Osteoblast (primary cell): ENCODE results near the gene ANKRD28. TPM values are rescaled to one million over a fixed set of nuclear protein-coding genes. Genes with fewer than 3 reads are reported as not detected.

Source experiments
- DNase-seq: peaks from one replicate; pipeline ENCODE4 v3.0.0; 2011; ENCODE audit warnings: low spot score, mixed read lengths; ENCODE audit not compliant: insufficient read length; ENCODE audit errors: missing footprints
- H2AFZ ChIP-seq: 2 replicates; pipeline ENCODE4 v1.6.0; 2011; ENCODE audit warnings: mild to moderate bottlenecking, low read length
- H3K27ac ChIP-seq: 2 replicates; pipeline ENCODE4 v1.5.1; 2011; ENCODE audit warnings: mild to moderate bottlenecking, low read depth, low read length, moderate library complexity
- H3K27me3 ChIP-seq: 2 replicates; pipeline ENCODE4 v1.6.0; 2012; ENCODE audit warnings: mild to moderate bottlenecking, control low read depth, inconsistent platforms, low read length, moderate library complexity; ENCODE audit not compliant: insufficient read depth
- H3K36me3 ChIP-seq: 2 replicates; pipeline ENCODE4 v1.5.1; 2011; ENCODE audit warnings: mild to moderate bottlenecking, low read length, control low read depth, moderate library complexity; ENCODE audit not compliant: insufficient read depth
- H3K4me1 ChIP-seq: 2 replicates; pipeline ENCODE4 v1.5.1; 2011; ENCODE audit warnings: mild to moderate bottlenecking, low read length, control low read depth, moderate library complexity; ENCODE audit not compliant: insufficient read depth
- H3K4me2 ChIP-seq: 2 replicates; pipeline ENCODE4 v1.6.0; 2011; ENCODE audit warnings: mild to moderate bottlenecking, low read length; ENCODE audit not compliant: insufficient read depth
- H3K4me3 ChIP-seq: fragments of 200-600 bp; sonication (generic); 3 replicates; pipeline ENCODE4 v1.5.1; 2012; ENCODE audit warnings: mild to moderate bottlenecking, low read length, inconsistent platforms; ENCODE audit not compliant: insufficient read depth
- H3K79me2 ChIP-seq: 2 replicates; pipeline ENCODE4 v1.6.0; 2012; ENCODE audit warnings: mild to moderate bottlenecking, low read length, control low read depth, inconsistent platforms; ENCODE audit not compliant: insufficient read depth
- H3K9me3 ChIP-seq: 2 replicates; pipeline ENCODE4 v1.5.1; 2011; ENCODE audit warnings: low read depth, low read length, control low read depth
- H4K20me1 ChIP-seq: 2 replicates; pipeline ENCODE4 v1.6.0; 2012; ENCODE audit warnings: mild to moderate bottlenecking, low read length, control low read depth; ENCODE audit not compliant: insufficient read depth
- total RNA-seq: library from RNA; depleted of rRNA; stranded (reverse); fragments of >200 nt; gene quantifications from 2 replicates; pipeline ENCODE4 v1.2.3, GENCODE V29; 2012
- TF ChIP-seq, protein P1 (sequence below): IDR thresholded peaks from 2 replicates; pipeline ENCODE4 v1.5.1; 2011; ENCODE audit warnings: mild to moderate bottlenecking, low read depth, low read length, moderate library complexity; ENCODE audit errors: extremely low read depth

The ANKRD28 gene
- total RNA-seq, 1 donor: 223 TPM

DNA sequence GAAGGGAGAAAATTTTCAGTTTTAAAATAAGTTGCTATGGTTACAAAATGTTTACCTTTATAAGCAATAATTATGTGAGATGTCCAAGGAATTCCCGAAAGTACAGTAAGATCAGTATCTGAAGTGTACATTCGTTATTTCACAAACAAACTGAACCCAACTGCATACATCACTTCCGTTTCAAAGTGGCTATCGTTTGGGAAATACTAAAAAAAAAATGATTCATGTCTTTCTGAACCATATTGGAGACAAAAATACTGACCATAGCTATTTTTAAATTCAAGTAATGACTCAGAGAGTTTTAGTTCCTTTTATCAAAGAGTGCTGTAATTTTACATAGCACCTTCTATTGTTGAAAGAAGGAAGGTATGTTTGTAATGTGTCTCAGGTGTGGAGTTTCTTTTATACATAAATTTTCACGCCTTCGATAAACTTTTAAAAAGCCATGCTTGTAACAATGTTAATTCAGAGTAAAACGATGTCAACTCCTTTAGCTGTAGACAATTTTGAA, 8.0 kb upstream of the ANKRD28 start:
- Histone ChIP-seq H3K27ac (peak overlapping the region; percentile 88), H3K4me3 (no peak overlapping the region), H3K4me2 (peak overlapping the region; percentile 38), H3K4me1 (peaks cover 19% of the 10 kb centered on the region), H3K36me3 (no peaks in the 10 kb centered on the region), H2AFZ (no peak overlapping the region), H3K79me2 (peaks cover 66% of the 10 kb centered on the region), H3K9me3 (no peaks in the 10 kb centered on the region), H3K27me3 (no peaks in the 10 kb centered on the region), H4K20me1 (no peaks in the 10 kb centered on the region)
- DNase-seq: peak; percentile 82
- TF ChIP-seq, protein P1, sequence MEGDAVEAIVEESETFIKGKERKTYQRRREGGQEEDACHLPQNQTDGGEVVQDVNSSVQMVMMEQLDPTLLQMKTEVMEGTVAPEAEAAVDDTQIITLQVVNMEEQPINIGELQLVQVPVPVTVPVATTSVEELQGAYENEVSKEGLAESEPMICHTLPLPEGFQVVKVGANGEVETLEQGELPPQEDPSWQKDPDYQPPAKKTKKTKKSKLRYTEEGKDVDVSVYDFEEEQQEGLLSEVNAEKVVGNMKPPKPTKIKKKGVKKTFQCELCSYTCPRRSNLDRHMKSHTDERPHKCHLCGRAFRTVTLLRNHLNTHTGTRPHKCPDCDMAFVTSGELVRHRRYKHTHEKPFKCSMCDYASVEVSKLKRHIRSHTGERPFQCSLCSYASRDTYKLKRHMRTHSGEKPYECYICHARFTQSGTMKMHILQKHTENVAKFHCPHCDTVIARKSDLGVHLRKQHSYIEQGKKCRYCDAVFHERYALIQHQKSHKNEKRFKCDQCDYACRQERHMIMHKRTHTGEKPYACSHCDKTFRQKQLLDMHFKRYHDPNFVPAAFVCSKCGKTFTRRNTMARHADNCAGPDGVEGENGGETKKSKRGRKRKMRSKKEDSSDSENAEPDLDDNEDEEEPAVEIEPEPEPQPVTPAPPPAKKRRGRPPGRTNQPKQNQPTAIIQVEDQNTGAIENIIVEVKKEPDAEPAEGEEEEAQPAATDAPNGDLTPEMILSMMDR: no peak

DNA sequence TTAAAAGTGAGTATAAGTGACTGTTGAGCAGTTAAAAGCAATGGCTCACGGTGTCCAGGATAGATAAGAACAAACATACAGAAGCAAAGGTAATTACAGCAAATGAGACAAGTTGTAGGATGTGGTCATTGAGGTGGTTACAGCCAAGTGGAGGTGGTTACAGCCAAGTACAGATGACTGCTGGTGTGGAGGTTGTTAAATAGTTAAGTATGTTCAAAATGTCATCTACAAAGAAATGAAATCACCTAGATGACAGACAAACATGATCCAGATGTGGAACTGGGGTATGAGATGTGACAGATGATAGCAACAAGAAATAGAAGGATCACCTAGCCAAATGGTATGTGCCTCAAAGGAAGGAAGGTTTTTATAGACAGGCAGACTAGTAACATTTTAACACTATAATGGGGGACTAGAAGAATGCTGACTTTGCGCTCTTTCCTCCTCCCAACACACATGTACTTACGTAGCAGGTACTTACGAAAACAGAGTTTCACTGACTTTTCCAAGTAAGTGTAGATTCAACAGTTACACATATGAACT, 6.8 kb upstream of the ANKRD28 start:
- Histone ChIP-seq H3K36me3 (no peaks in the 10 kb centered on the region), H3K4me2 (no peak overlapping the region), H3K79me2 (peaks cover 68% of the 10 kb centered on the region), H3K9me3 (no peaks in the 10 kb centered on the region), H3K4me1 (peaks cover 29% of the 10 kb centered on the region), H2AFZ (no peak overlapping the region), H3K27ac (peak overlapping the region; percentile 88), H3K4me3 (no peak overlapping the region), H4K20me1 (no peaks in the 10 kb centered on the region), H3K27me3 (no peaks in the 10 kb centered on the region)
- TF ChIP-seq, protein P1: no peak
- DNase-seq: no peak

DNA sequence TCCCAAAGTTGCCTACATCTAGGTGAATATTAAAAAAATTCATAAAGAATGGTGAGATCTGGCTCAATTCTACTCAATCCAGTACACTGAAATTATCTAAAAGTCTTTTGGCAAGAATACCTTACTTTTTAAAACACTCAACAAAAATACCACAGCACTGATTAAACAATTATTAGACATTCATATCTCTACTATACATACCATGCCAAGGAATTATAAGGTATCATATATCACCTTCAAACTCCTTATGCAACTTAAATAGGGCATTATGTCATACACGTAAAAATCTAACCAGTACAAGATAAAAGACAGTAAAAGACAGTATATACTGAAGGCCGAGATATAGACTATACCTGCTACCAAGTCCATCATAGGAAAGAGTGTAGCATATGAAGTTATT, 6.1 kb upstream of the ANKRD28 start:
- peaks cover 32% of the 10 kb centered on the region for H3K4me1 ChIP-seq
- H3K27me3 ChIP-seq: no peaks in the 10 kb centered on the region
- TF ChIP-seq, protein P1: no peak
- no peak overlapping the region for H3K4me3 ChIP-seq
- no peak overlapping the region for H2AFZ ChIP-seq
- H3K9me3 ChIP-seq: no peaks in the 10 kb centered on the region
- no peaks in the 10 kb centered on the region for H4K20me1 ChIP-seq
- H3K27ac ChIP-seq: no peak overlapping the region
- no peak overlapping the region for H3K4me2 ChIP-seq
- H3K36me3 ChIP-seq: no peaks in the 10 kb centered on the region
- peaks cover 69% of the 10 kb centered on the region for H3K79me2 ChIP-seq
- DNase-seq: no peak

DNA sequence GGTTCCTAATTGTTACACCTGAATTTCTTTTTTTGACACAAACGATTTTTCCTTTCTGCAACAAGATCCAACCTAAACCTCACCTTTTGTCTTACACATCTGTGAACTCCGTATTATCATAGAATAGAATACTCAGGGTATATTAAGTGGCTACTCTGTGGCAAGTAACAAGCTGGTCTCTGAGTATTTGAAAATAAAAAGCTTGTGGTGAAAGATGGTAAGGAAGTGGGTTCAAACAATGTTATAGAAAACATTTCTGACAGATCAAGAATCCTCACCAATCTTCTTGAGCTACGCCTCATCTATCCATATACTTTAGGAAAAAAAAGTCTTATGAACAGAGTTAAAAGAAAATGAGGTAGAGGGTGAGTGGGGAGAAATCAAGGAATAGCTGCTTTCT, 3.5 kb upstream of the ANKRD28 start:
- DNase-seq: no peak
- H3K4me1 ChIP-seq: peaks cover 44% of the 10 kb centered on the region
- no peak overlapping the region for H3K4me2 ChIP-seq
- H2AFZ ChIP-seq: no peak overlapping the region
- TF ChIP-seq, protein P1: no peak
- peaks cover 61% of the 10 kb centered on the region for H3K79me2 ChIP-seq
- H3K27ac ChIP-seq: no peak overlapping the region
- H3K9me3 ChIP-seq: no peaks in the 10 kb centered on the region
- no peaks in the 10 kb centered on the region for H4K20me1 ChIP-seq
- no peak overlapping the region for H3K4me3 ChIP-seq
- H3K36me3 ChIP-seq: no peaks in the 10 kb centered on the region
- no peaks in the 10 kb centered on the region for H3K27me3 ChIP-seq
